NCI-H524 (cell line): ENCODE data around the gene NUS1.
A peak's percentile ranks its signal among the peaks of the same experiment; 100 is the strongest.
"Not testable (repeated sequence)": the region's sequence is repeated elsewhere in the genome, so short reads cannot be mapped to it uniquely, and the experiment has no call there.

Experiments used
- DNase-seq, 2 experiments: peaks; one replicate each; lab custom pipeline; 2025; lab: John Stamatoyannopoulos, UW

Gene NUS1

GRCh38 chr6:117711369-117711768 lies 36.1 kb downstream of the NUS1 start:
- DNase-seq = peak in 1 of 2 experiments; percentile 23

DNA sequence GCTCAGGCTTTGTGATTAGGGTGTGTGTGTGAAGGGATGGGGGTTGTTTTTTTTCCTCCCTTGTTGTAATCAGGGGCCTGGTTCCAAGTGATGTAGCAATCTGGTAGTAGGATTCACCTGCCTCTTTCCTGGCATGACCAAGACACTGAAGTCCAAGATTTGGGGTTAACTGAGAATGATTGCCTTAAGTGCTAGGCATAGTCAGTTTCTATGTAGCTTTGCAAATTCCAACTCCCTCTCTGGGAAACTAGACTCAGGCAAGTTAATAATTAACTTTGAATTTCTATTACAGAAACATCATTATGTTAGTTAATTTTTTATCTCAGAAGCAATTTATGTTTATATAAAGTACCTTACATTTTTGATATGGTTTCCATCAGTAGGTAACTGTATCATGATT lies 43.6 kb downstream of the NUS1 start:
- DNase-seq = no peak

DNA sequence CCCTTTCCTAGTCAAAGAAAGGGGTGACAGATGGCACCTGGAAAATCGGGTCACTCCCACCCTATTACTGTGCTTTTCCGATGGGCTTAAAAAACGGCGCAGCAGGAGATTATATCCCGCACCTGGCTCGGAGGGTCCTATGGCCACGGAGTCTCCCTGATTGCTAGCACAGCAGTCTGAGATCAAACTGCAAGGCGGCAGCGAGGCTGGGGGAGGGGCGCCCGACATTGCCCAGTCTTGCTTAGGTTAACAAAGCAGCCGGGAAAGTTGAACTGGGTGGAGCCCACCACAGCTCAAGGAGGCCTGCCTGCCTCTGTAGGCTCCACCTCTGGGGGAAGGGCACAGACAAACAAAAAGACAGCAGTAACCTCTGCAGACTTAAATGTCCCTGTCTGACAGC lies 46.3 kb downstream of the NUS1 start:
- not testable (repeated sequence) for DNase-seq

DNA sequence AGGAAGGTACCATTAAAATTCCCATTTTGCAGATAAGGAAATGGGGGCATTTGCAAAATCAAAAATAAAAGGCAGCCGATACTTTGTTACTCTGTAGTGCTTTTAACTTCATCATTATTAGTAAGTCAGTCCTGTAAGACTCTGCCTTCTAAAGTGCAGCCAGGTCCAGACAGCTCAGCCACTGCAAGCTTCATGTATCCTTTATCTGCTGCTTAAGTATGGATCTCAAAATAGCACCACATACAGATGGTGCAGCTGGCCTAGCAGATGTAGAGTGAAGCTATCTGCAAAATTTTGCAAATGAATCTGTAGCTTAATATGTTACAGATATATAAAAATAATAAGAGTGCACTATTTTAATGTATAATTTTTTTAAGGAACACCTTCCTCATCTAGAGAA lies 53.4 kb downstream of the NUS1 start:
- peak in 1 of 2 experiments; percentile 46 for DNase-seq

DNA sequence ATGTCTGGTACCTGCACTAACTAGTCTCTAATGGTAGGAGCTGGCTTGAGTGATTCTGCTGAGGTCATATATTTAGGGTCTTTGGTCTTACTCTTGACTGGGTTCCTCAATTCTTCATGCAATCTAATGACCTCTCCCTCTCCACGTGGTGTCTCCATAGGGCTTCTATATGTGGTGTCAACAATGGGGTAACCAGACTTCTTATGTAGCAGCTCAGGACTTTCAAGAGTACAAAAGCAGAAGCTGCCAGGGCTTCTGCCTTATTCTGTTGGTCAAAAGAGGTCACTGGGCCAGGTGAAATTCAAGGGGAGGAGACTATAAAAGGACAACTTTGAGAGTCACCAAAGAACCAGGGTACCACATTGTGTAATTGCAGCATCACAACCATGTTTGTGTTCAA lies 54.3 kb downstream of the NUS1 start:
- DNase-seq = no peak

DNA sequence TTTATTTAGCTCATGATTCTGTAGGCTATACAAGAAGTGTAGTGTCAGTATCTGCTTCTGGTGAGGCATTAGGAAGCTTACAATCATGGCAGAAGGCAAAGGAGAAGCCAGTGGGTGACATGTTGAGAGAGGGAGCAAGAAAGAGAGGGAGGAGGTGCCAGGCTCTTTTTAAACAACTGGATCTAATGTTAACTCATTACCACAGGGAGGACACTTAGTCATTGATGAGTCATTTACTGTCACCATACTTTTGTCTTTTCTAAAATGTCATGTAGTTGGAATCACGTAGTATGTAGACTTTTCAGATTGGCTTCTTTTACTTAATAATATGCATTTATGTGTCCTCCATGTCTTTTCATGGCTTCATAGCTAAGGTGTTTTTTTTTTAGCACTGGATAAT lies 58.1 kb downstream of the NUS1 start:
- DNase-seq = no peak

- no peak for DNase-seq
Observed at GRCh38 chr6:117739869-117740268, 64.6 kb downstream of the NUS1 start.

DNA sequence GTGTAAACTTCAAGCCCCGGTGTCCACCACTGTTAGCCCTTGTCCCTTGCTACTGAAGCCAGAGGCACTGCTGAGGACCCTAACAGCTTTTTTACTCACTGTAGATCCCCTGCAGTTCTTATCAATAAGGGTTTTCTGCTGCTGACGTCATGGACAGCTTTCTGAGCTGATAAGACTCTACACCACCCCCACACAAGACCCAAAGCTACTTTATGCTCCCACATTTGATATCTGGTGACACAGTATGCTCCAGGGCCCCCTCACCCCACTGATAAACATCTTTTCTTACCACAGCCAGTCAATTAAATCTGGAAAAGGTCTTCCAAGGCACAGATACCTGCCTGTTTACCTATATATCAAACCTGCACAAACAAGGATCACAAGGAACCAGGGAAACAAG lies 65.3 kb downstream of the NUS1 start:
- no peak for DNase-seq

DNA sequence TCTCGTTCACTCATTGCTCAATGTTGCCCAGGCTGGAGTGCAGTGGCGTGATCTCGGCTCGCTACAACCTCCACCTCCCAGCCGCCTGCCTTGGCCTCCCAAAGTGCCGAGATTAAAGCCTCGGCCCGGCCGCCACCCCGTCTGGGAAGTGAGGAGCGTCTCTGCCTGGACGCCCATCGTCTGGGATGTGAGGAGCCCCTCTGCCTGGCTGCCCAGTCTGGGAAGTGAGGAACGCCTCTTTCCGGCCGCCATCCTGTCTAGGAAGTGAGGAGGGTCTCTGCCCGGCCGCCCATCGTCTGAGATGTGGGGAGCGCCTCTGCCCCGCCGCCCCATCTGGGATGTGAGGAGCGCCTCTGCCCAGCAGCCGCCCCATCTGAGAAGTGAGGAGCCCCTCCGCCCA lies 75.4 kb downstream of the NUS1 start:
- not testable (repeated sequence) for DNase-seq
